ENCODE data around the gene MCF2L.

Gene MCF2L

DNA sequence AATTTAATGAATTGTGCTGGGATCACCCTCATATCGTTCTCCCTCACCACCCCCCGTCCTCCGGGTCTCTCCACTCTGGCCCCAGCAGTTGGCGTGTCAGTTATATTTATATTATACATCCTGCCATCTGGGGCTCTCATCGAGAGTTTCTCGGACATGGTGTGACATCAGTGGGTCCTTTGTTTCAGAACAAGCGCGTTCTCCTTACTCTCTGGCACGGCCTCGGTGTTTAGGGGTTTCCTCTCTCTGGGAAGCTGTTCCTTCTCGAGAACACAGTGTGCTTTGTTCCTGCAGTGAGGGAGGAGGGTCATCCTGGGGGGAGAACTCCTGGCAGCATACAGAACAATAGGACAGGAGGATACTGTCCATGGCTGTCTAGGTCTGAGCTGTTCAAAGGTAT is 9.8 kb upstream of the MCF2L start:
- no peak overlapping the region for H3K4me3 ChIP-seq (ENCODE audit: low read depth, low read length)
- TF ChIP-seq, protein P1, sequence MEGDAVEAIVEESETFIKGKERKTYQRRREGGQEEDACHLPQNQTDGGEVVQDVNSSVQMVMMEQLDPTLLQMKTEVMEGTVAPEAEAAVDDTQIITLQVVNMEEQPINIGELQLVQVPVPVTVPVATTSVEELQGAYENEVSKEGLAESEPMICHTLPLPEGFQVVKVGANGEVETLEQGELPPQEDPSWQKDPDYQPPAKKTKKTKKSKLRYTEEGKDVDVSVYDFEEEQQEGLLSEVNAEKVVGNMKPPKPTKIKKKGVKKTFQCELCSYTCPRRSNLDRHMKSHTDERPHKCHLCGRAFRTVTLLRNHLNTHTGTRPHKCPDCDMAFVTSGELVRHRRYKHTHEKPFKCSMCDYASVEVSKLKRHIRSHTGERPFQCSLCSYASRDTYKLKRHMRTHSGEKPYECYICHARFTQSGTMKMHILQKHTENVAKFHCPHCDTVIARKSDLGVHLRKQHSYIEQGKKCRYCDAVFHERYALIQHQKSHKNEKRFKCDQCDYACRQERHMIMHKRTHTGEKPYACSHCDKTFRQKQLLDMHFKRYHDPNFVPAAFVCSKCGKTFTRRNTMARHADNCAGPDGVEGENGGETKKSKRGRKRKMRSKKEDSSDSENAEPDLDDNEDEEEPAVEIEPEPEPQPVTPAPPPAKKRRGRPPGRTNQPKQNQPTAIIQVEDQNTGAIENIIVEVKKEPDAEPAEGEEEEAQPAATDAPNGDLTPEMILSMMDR (IDR thresholded peaks at IDR 0.05; ENCODE audit: control insufficient read depth, extremely low read depth, insufficient read depth) = no peak
- no peak for DNase-seq (ENCODE audit: low read depth)

DNA sequence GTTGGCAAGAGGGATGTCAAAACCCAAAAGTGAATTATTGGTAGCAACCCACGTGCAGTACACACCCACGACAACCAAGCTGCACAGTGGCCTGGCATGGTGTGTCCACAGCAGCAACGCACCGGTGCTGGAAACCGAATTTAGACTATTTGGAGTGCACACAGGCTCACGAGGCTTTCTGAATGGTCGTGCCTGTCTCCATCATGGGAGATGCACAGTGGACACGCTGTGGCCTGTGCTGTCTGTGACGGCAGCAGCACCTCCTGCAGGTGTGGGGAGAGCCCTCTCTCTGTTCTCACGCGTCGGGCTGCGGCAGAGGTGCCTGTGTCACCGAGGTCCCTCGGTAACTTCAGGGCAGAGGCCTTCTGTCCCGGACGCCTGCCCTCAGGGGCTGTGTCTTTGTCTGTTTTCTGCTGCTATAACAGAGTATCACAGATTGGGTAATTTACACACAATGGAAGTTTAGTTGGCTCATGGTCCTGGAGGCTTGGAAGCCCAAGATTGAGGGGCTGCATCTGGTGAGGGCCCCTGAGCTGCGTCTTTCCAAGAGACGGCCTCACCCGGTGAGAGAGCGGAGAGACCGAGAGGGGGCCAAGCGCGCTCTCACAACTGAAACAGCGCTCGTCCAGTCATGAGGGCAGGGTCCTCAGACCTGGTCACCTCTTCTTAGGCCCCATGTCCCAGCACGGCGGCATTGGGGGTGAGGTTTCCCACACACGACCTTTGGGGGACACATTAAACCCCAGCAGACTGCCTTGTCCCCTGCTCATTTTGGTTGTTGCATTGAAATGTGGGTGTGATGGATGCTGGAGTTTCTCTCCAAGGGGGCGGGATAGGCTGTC is 9.1 kb upstream of the MCF2L start:
- TF ChIP-seq, protein P1 (IDR thresholded peaks at IDR 0.05; ENCODE audit: control insufficient read depth, extremely low read depth, insufficient read depth) = no peak
- no peak overlapping the region for H3K4me3 ChIP-seq (ENCODE audit: low read depth, low read length)
- DNase-seq (ENCODE audit: low read depth) = no peak

DNA sequence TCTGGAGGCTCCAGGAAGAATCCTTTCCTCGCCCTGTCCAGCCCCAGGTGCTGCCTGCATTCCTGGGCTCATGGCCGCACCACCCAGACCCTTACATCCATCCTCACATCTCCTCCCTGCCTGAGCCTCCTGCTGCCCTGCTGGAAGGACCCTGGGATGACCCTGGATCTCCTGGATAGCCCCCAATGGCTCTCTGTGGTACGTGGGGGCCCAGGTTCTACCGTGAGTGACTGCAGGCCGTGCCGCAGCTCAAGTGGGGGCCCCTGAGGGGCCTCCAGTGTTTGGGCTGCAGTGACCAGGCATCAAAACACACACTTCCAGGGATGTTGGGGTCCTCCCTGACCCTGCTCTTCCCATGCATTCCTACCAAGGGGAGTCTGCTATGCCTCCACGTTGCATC is 8.3 kb upstream of the MCF2L start:
- TF ChIP-seq, protein P1 (IDR thresholded peaks at IDR 0.05; ENCODE audit: control insufficient read depth, extremely low read depth, insufficient read depth) = no peak
- H3K4me3 ChIP-seq (ENCODE audit: low read depth, low read length) = no peak overlapping the region
- DNase-seq (ENCODE audit: low read depth) = no peak

DNA sequence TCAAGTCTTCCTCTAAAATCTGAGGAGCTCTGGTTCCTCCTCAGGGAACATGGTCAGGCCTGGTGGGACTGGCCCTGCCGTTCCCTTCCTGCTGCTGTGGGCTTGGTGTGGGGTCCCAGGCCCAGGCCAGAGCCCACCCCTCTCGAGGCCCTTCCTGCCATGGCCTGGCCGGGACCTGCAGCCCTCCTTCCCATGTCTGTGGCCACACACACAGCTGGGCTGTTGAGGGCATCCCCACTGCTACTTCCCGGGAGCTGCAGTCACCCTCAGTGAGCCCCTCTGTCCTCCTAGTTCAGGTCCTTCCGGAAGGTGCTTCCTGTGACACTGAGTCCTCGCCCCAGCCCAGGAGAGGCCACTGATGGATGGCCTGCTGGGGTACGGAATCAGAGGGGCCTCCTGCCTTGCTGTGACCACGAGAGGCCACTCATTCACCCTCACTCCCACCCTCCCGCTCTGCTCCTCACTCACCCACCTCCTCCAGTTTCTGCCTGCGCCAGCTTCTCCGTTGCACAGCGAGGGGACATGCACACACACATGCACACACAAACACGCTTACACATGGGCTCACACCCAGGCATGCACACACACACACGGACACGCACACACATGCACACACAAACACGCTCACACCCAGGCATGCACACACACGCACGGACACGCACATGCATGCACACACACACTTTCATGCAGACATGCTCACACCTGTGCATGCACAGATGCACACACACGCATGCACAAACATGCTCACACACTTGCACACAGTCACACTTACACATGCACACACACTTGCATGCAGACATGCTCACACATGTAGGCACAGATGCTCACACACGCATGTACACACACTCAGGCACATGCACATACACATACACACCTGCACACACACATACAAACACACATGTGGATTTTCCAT is 7.3 kb upstream of the MCF2L start:
- TF ChIP-seq, protein P1 (IDR thresholded peaks at IDR 0.05; ENCODE audit: control insufficient read depth, extremely low read depth, insufficient read depth) = no peak
- H3K4me3 ChIP-seq (ENCODE audit: low read depth, low read length) = no peak overlapping the region
- no peak for DNase-seq (ENCODE audit: low read depth)

DNA sequence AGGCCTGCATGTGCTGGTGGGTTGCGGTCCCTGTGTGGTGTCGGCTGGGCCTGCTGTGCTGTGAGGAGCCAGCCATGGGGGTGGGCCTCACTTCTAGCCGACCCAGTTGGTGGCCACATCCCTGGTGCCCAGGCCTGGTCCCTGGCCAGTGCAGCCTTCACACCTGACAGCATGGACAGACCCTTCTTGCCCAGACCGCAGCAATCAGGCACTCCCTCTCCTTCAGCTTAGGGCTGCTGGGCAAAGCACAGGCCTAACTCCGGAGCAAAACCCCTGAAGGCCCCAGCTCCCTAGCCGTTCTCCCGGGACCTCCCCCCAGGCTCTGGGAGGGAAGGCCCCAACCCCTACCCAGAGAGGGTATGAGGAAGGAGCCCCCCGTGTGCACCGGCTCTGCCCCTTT is 6.6 kb upstream of the MCF2L start:
- DNase-seq (ENCODE audit: low read depth) = no peak
- no peak overlapping the region for H3K4me3 ChIP-seq (ENCODE audit: low read depth, low read length)
- TF ChIP-seq, protein P1 (IDR thresholded peaks at IDR 0.05; ENCODE audit: control insufficient read depth, extremely low read depth, insufficient read depth) = no peak

DNA sequence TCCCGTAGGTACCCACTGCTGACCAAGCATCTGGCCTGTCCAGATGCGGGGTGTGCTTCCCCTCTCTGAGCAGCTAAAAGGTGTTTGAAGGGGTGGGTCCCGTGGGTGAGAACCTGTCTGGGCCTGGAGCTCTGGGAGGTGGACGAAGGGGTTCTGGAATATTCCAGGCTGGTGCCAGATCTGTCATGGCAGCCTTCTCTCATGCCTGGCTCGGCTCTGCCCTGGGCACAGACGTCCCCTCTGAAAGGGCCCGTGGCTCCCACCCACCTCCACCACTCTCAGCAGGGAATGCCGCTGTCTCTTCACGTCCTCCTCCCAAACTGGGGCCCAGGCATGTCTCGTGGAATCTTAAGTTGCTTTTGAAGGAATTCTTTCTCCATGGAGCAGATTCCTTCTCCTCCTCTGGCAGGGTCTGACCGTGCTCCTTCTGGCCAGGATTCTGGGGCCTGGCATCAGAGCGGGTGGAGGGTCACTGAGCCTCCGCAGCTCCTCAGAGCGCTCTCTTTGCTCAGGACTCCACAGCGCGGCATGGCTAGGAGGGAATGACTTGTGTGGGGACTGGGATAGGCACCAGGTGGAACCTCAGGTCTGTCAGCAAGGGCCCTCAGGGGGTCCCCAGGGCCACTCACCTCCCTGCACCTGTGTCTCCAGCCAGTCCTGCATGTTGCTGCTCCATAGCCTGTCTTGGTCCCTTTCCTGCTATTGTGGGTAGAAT is 5.9 kb upstream of the MCF2L start:
- no peak for DNase-seq (ENCODE audit: low read depth)
- H3K4me3 ChIP-seq (ENCODE audit: low read depth, low read length) = no peak overlapping the region
- TF ChIP-seq, protein P1 (IDR thresholded peaks at IDR 0.05; ENCODE audit: control insufficient read depth, extremely low read depth, insufficient read depth) = no peak
